Activated CD4-positive, CD25-positive, alpha-beta regulatory T cell treated with anti-CD3 and anti-CD28 coated beads, Interleukin-2, amount 50 U/mL, for 16 hours (primary cell): ENCODE data around the gene AGAP2.
A peak's percentile ranks its signal among the peaks of the same experiment; 100 is the strongest.

ENCODE experiments used
- DNase-seq: peaks from one replicate; pipeline ENCODE4 v3.0.0-alpha.2; 2020; ENCODE audit warnings: low read depth, low spot score

AGAP2 gene

DNA sequence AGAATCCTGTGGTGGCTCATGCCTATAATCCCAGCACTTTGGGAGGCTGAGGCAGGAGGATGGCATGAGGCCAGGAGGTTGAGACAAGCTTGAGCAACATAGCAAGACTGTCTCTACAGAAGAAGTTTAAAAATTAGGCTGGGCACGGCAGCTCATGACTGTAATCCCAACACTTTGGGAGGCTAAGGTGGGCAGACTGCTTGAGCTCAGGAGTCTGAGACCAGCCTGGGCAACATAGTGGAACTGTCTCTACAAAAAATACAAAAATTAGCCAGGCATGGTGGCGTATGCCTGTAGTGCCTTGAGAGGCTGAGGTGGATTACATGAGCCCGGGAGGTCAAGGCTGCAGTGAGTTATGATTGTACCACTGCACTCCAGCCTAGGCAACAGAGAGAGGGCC lies 29.3 kb upstream of the AGAP2 start:
- DNase-seq, result no peak

DNA sequence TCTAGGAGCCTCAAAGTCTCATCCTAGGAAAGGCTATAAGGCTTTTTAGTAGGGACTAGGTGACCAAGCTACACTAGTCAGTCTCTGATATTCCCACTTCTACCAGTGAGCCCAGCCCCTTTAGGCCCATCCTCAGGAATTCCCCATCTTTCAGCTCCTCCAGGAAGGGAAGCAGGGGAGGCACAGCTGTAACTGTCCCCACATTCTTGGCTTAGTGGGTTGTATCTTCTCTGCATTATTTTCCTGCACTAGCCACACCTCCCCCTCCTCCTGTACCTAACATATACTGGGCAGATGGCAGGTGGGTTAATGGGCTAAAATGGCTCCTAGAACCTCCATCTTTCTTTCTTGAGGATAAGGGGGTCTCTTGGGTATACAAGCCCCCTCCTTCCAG lies 28.8 kb upstream of the AGAP2 start:
- no peak for DNase-seq

DNA sequence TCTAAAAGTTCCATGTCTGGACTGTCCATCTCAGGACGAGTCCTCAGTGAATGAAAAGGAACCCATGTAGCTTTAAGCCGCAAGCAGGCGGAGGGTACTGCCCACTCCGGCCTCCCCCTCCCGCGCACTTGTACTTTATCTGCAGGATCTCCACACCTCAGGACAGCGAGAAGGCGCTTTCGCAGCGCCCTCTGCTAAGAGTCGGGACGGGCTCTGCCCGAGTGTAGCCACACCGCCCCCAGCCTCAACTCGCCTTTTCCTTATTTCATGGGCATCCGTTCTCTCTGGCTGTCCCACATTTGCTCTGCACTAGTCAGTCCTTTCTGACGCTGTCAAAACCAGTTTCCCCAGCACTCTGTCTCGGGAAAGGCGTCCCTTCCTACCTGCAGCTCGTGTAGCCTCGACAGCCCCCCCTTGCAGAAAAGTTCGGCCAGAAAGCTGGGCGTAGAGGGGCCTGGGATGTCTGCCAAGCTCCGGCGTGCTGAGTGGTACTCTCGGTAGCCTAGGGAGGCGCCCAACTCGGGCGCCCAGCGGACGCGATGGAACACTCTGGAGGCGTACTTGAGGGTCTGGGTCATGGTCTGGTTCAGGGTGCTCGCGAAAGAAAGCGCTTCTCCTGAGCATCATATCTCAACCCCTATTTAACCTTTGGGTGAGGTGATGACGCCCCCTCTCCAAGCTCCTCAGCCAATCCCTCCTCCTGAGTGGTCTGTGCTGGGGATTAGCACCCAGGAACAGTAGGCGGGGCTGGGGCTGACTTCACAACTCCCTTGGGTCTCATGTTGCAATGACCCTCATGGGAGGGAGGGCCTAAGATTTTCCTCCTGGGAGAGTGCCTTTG lies 28.1 kb upstream of the AGAP2 start, which contains the start of gene CYP27B1:
Gene CYP27B1, minus strand, starts transcription at position 615 of the 841 bp plus-strand sequence. Its CDS starts 37 bp downstream, at position 578.
- no peak for DNase-seq

DNA sequence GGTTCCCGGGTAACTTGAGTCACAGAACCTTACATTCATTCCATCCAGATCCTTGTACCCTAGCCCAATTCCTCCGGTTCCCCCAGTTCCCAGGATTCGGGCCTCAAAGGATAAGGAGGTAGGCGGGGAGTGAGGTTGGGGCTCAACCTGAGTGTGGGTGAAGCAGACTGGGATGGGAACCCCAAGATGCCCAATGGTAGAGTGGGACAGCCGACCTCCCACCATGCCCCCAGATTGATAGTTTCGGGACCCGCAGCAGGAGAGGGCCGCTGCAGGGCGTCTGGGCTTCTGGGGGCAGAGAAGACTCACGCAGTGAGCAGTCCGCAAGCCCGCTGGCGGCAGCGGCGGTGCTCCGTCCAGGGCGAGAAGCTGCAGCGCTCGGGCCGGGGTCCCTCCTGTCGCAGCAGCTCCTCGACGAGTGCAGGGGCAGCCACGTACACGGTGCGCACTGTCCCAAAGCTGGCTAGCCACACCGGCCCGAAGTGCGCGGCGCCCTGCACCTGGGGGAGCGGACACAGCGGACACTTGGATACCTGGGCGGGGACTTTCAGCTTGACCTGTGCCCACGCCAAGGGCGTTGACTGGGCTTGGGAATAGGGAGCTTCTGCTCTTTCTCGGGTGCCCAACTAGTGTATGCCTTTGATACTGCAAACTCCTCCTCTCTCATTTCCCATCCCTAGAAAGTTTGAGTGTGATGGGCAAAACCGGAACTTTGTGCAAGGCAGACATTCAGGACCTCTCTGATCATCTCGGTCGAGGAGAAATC lies 27.3 kb upstream of the AGAP2 start:
- no peak for DNase-seq

DNA sequence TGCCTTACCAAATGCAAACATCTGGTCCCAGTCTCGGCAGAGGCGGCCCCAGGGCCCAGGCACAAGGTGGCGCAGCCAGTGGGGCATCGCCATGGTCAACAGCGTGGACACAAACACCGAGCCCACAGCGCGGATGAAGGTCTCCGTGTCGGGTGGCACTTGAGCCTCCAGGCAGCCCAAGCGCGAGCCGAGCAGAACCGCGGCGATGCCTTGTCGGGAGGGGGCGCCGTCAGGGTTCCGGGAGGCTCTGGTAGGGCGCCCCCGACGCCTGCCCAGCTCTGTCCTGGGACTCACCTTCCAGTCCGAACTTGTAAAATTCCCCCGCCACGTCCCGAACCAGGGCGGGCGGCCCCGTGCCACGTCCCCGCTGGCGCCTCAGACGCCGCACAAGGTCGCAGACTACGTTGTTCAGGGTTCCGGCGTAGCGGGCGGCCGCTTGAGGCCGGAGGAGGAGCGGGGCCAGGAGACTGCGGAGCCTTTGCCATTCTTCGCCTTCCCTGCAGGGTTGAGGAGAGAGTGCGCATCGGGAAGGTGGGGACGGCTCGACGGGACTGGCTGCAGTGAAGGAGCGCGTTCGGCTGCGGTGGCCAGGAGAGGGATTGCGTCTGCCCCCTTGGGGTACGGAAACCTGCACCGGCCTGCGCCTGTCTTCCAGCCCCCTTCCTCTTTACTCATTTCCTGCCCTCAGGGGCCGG lies 26.6 kb upstream of the AGAP2 start:
- no peak for DNase-seq

DNA sequence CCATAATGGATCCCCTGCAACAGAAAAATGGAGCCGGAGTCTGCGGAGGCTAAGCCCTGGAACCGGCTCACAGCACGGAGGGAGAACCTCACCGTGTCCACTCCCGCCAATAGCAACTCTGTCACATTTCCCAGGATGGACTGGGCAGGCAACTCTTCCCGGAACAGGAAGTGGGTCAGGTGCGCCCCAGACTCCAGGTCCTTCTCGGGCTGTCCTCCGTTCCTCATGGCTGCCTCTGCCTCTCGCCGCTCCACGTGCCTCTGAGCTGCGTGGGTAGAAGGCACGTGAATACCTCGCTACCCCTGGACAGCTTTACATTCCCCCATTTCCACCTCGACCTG lies 26.1 kb upstream of the AGAP2 start:
- DNase-seq, result no peak

DNA sequence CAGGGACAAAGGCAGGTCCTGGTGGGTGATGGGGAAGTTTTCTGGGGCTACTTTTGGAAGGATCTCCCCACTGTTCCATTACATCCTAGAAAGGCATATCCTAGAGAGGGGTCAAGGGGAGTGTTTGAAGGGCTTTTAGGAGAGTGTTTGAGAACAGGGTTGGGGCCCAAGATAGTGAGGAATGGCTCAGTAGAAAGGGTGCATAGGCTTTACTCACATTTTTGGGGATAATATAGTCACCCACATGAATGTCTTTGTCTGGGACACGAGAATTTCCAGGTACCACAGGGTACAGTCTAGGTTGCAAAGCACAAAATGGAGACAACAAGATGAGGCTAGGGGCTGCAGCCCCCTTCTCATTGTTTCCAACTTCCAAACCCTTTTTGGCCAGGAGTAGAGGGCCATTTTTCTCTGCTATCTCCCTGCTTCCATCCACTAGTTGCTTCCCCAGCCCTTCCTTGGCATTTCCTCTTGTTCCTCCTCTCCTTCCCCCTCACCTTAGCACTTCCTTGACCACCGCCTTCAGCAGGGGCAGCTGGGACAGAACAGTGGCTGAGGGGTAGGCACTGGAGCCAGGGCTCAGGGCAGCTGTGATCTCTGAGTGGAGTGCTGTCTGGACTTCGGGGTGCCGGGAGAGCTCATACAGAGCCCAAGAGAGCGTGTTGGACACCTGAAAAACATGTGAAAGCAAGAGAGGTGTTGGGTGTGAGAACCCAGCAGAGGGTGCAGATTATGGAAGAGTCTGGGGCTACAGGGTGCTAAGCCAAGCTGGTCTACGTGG lies 25.5 kb upstream of the AGAP2 start:
- DNase-seq, result no peak

DNA sequence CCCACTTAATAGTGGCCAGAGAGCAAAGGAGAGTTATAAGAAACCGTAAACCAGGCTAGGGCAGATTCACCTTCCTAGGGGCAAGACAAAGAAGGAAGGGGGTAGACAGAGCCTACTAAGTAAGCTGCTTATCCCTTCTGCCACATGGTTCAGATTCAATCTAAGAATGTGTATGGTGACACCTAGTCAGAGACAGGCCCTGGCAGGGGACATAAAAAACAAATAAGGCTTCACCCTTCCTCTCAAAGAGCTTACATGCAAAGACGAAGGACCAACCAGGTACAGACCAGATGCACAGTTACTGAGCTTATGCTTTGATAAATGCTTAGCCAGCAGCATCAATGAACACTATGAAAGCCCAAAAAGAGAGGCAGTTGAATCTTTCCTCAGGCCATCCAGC lies 23.9 kb upstream of the AGAP2 start:
- no peak for DNase-seq

DNA sequence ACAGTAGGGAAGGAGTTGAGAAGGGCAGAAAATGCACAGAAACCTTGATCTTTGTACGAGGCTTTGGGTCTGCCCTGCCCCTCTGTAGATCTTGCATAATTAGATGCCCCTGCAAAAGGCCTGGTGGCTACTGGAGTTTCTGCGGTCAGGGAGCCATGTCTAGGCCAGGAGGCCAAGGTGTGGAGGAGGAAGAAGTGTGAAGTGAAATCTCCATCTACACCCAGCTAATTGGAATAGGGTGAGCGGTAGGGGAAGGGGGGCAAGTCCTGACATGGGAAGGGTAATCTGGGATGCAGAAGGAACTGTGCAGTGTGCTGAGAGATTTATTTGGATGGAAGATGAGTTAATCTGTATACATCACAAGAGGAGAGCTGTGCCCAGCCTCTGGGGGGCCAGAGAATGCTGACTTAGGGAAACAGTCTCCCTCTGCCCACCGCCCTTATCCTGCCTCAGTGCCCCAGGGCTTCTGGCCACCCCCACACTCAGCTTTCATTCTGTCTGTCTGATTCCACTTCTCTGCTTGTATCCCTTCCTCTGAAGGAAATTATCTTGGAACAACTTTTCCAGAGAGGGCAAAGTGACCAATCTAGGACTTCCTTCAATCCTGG lies 23.0 kb upstream of the AGAP2 start:
- DNase-seq, result no peak

DNA sequence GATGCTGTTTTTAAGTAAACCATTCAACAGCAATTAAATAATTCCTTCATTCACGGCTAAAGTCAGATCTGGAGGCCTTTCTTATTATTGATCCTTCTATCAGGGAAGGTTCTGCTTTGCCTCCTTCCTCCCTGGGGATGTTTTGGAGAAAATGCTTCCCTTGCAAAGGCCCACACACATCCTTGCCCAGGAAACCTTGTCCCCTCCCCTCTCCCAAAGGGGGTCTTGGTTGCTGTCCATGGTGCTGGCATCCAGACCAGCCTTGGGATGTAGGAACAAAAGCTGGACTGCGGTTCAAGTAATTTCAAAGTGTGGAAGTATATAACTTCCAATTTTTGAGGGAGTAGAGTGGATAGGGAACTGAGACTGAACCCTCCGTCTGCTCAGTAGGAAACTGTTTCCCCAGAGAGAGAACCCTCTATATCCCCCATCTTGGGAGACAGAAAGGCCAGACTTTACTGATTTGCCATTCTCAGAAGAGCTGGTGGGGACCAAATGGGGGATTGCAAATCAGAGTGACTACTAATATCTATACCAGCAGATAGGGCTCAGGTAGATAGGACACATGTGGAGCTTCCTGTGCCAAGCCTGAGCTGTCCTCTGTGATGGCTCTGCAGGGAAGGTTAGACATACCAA lies 21.9 kb upstream of the AGAP2 start:
- DNase-seq, result no peak

DNA sequence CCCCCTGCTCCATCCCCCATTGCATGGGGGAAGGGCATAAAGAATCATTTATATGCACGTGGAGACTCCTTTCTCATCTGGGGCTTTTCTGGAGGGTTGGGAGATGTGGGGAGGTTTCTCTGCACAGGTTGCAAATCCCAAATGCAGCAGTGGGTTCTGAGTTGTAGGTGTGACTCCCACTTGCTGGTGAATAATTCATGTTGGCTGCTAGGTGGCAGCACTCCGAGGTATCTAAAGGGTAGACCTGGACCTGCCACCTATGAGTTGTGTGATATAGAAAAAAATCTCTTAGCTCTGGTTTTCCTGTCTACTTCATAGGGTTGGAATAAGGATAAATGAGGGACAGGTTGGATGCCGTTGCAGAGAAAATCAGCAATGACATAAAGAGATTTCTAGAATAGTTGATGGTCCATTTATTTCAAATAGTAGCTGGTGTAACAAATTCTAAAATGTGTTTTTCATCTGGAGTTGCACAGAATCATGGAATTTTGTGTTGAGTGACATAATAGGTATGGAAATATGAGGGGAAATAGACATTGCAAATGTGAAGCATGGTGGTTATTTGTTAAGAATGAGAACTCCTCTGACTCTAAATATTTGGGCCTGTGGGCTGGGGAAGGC lies 20.9 kb upstream of the AGAP2 start:
- no peak for DNase-seq

DNA sequence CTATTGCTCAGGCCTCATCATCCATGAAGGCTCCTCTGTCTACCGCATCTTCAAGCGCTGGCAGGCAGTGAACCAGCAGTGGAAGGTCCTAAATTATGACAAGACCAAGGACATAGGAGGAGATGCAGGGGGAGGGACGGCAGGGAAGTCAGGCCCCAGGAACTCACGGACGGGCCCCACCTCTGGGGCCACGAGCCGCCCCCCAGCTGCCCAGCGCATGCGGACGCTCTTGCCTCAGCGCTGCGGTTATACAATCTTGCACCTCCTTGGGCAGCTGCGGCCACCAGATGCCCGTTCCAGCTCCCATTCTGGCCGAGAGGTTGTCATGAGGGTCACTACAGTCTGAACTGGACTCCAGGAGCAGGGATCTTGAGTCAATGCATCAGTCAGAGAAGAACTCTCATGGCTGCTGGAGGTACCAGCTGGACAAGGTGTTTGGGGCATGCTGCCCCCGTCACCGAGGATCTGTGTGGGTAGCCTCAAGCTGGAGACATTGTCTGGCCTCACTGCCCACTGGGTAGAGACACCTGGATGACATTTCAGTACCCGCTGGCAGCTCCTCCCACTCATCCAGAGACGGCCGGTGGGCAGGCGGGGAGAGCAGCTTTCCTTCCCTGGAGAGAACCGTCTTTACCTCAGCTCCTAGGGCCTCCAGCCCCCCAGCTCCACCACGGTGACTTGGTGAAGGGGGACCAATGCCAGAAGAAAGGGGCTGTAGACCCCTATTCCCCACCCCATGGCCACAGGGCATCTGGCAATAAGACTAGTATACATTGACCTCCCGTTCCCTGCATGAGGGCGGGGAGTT lies 20.2 kb upstream of the AGAP2 start:
- DNase-seq, result no peak

DNA sequence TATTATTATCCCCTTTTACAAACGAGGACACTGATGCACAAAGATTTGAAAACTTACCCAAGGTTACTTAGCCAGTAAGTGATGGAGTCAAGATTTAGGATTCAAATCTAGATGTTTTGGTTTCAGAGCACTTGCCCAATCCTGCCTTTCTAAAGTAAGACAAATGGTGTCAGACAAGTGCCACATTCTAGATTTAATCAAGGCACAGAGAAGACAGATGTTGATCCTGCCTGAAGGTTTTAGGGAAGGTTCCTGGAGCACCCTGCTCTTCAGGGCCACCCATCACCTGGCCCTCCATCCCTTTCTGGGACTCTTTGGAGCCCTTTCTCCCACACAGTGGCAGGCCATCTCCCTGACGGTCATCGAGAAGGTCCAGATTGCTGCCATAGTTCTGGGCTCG lies 19.2 kb upstream of the AGAP2 start:
- no peak for DNase-seq

DNA sequence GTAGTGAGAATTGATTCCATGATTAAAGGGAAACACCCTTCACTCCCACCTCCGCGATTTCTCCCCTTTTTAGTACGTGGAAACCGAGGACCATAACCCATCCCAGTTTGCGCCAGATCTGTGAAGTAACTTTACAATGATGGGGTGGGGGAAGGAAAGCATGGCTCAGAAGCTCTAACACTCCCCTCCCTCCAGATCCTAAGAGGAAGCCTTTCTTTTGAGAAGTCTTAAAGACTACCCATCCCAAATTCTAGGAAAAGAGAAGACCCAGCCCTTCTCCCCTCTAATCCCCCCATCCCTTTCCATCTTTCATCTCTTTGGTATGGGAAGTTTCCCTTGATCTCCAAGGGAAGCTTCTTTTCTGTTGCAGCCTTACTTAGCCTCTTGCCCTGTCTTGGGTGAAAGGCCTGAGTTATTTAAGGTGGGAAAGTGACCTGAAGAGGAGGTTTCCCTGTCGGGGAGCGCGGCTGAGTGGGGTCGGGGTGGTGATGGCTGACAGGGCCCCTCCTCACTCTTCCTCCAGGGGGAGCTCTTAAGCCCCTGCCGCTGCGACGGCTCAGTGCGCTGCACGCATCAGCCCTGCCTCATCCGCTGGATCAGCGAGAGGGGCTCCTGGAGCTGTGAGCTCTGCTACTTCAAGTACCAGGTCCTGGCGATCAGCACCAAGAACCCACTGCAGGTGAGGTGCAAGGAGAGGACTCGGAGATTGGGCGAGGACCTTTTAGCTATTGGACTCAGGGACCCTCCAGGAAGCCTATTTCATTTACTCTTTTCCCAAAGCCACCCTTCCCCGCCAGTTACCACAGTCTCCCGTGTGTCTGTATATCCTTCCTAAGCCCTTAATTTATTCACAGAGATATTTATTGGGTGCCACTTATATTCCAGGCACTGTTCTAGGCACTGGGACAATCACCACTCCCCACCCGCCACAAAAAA lies 18.1 kb upstream of the AGAP2 start:
- peak; percentile 31 for DNase-seq

DNA sequence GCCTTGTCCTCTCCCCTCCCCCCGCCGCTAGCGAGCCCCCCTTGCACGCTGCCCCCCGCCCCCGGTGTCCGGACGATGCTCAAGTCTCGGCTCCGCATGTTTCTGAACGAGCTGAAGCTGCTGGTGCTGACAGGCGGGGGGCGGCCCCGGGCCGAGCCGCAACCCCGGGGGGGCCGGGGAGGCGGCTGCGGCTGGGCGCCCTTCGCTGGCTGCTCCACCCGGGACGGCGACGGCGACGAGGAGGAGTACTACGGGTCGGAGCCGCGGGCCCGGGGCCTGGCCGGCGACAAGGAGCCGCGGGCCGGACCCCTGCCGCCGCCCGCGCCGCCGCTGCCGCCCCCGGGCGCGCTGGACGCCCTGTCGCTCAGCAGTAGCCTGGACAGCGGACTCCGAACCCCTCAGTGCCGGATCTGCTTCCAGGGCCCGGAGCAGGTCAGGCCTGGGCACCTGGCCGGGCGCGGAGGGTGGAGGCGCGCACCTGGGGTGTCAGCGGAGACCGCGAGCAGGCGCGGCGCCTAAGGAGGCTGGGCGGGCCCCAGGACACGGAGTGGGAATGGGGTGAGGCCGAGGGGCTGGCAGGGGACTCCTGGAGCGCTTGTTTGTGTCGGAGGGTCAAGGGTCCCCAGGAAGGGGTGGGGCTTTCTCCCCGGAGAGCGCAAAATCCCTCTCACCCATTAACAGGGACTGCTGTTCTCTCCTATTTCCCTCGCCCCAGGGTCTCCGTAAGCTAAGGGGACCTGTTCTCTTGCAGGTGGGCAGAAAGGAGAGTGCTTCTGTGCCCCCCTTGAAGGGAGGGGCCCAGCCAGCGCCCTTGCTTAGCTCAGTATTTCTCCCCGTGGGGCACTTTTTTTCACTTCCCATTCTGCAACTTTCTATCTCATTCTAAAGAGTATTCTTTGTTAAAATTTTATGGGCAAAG lies 17.2 kb upstream of the AGAP2 start:
- no peak for DNase-seq

DNA sequence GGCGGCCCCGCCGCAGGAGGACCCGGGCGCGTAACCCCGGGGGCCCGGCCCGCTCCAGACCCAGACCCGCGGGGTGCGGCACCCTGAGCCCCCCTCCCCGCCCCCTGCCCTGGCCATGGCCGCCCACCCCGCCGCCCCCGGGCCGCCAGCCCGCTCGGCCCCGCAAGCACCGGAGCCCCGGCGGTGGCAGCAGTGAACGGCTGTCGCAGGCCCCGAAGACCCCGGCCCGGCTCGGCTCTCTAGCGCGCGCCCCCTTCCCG lies 16.6 kb upstream of the AGAP2 start:
- no peak for DNase-seq

DNA sequence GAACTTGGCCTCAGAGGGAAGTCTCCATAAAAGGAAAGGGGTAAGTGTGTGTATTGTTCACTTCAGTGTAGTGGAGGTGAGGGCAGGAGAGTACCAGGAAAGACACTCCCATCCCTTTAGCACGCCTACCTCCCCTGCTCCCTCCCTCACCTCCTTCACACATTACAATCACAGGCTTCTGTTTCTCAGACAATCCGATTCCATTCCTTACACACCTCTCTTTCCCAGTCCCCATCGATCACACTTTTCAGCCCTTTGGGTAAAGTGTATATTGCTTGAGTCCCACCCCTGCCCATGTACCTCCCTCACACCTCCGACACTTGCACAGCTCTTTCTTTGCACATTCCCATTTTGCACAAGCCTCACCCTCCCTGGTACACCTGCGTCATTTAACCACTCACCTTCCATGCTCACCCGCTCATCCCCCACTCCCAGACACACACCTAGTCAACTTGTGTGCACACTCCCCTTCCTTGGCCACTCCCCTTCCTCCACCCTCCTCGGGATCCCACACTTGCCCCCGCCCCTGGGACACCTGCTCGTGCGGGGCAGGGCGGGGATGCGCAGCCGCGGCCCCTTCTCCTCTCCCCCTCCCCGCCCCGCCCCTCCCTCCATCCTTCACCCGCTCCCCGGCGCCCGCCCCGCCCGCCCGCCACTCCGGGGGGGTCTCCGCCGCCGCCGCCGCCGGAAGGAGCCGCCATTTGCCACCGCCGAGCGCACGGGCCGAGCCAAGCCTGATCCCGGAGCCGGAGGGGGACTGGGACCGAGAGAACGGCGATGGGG lies 16.1 kb upstream of the AGAP2 start, which contains the start of gene MARCHF9:
Gene MARCHF9, plus strand, starts transcription at position 693 of the 783 bp plus-strand sequence. CDS start 426 bp downstream, outside the sequence.
- DNase-seq, result peak; percentile 70
